Fibroblast of mammary gland (primary cell): ENCODE measurements around the gene ARID5B.

Experiments used
- DNase-seq: peaks from one replicate; pipeline ENCODE4 v3.0.0-alpha.2; 2010; ENCODE audit warnings: low read depth
- H3K4me3 ChIP-seq: 2 replicates; pipeline ENCODE4 v1.5.1; 2011; ENCODE audit warnings: low read depth, mild to moderate bottlenecking, low read length, moderate library complexity; ENCODE audit not compliant: control insufficient read depth
- TF ChIP-seq, protein P1 (sequence below): conservative IDR thresholded peaks from 2 replicates; pipeline ENCODE4 v1.5.1; 2011; ENCODE audit warnings: low read depth, low read length, inconsistent platforms; ENCODE audit not compliant: control insufficient read depth, insufficient read depth

Gene ARID5B

GRCh38 chr10:61985715-61986114 is 84.2 kb downstream of the ARID5B start:
- no peak for DNase-seq
- TF ChIP-seq, protein P1, sequence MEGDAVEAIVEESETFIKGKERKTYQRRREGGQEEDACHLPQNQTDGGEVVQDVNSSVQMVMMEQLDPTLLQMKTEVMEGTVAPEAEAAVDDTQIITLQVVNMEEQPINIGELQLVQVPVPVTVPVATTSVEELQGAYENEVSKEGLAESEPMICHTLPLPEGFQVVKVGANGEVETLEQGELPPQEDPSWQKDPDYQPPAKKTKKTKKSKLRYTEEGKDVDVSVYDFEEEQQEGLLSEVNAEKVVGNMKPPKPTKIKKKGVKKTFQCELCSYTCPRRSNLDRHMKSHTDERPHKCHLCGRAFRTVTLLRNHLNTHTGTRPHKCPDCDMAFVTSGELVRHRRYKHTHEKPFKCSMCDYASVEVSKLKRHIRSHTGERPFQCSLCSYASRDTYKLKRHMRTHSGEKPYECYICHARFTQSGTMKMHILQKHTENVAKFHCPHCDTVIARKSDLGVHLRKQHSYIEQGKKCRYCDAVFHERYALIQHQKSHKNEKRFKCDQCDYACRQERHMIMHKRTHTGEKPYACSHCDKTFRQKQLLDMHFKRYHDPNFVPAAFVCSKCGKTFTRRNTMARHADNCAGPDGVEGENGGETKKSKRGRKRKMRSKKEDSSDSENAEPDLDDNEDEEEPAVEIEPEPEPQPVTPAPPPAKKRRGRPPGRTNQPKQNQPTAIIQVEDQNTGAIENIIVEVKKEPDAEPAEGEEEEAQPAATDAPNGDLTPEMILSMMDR = no peak
- no peak overlapping the region for H3K4me3 ChIP-seq

GRCh38 chr10:61986382-61986781 is 84.9 kb downstream of the ARID5B start:
- no peak for DNase-seq
- TF ChIP-seq, protein P1 = no peak
- H3K4me3 ChIP-seq = no peak overlapping the region

- no peak for DNase-seq
- TF ChIP-seq, protein P1 = no peak
- H3K4me3 ChIP-seq = no peak overlapping the region
These were observed 85.4 kb downstream of the ARID5B start for GRCh38 chr10:61986788-61987492.

- TF ChIP-seq, protein P1 = no peak
- no peak for DNase-seq
- no peak overlapping the region for H3K4me3 ChIP-seq
These were observed 86.0 kb downstream of the ARID5B start for GRCh38 chr10:61987537-61987936.

GRCh38 chr10:61987951-61988379 is 86.5 kb downstream of the ARID5B start:
- DNase-seq = peak; percentile 44
- H3K4me3 ChIP-seq = no peak overlapping the region
- TF ChIP-seq, protein P1 = no peak

- H3K4me3 ChIP-seq = no peak overlapping the region
- TF ChIP-seq, protein P1 = no peak
- no peak for DNase-seq
These were observed 88.7 kb downstream of the ARID5B start for GRCh38 chr10:61989995-61990760.
